H1 (cell line): ENCODE measurements around the gene MAPRE2. TPM values are rescaled to one million over a fixed set of nuclear protein-coding genes. Genes with fewer than 3 reads are reported as not detected.

Experiments used
- EZH2 ChIP-seq: fragments of 200-600 bp; sonication (generic); IDR thresholded peaks from 2 replicates; pipeline ENCODE4 v1.7.1; 2012; ENCODE audit warnings: low read depth, mild to moderate bottlenecking, moderate library complexity, low read length, inconsistent platforms; ENCODE audit not compliant: severe bottlenecking
- TAF7 ChIP-seq: optimal IDR thresholded peaks from 2 replicates; pipeline ENCODE3; 2011; ENCODE audit warnings: low read depth, mild to moderate bottlenecking, inconsistent platforms, low read length, moderate library complexity, borderline replicate concordance
- polyA plus RNA-seq, 7 experiments: library from polyadenylated mRNA; depleted of rRNA in 3 of 7; stranded (reverse) in 5 of 7; unstranded in 2 of 7; fragments of >200 nt in 5 of 7; fragments of 200-250 nt in 2 of 7; gene quantifications; 1 replicate in 5 of 7; 2 replicates in 1 of 7; 4 replicates in 1 of 7; pipeline versions ENCODE4 v1.2.1 to v1.2.3, GENCODE V29; 2011 to 2013; ENCODE audit warnings: missing spikeins in 2 of 7, mixed read lengths in 2 of 7
- total RNA-seq: library from RNA; stranded (reverse); fragmentation: NEBNext Ultra II Directional; extraction: Animal tissue kit (Norgen Biotek cat#: 25700); gene quantifications from 2 replicates; pipeline ENCODE4 v1.2.1, GENCODE V29; 2021
- TF ChIP-seq, protein P1 (sequence below): fragments of 300-600 bp; sonication (generic); IDR thresholded peaks from 2 replicates; pipeline ENCODE4 v1.7.1; 2012; ENCODE audit warnings: low read length, moderate library complexity, mild to moderate bottlenecking, inconsistent platforms; ENCODE audit not compliant: insufficient replicate concordance

The MAPRE2 gene
- total and polyA plus RNA-seq, 2 of the 8 experiments (the other 6 are each of a cell fraction or from before 2014, with no cell fraction given): 32.6 to 33.1 TPM

- TF ChIP-seq, protein P1, sequence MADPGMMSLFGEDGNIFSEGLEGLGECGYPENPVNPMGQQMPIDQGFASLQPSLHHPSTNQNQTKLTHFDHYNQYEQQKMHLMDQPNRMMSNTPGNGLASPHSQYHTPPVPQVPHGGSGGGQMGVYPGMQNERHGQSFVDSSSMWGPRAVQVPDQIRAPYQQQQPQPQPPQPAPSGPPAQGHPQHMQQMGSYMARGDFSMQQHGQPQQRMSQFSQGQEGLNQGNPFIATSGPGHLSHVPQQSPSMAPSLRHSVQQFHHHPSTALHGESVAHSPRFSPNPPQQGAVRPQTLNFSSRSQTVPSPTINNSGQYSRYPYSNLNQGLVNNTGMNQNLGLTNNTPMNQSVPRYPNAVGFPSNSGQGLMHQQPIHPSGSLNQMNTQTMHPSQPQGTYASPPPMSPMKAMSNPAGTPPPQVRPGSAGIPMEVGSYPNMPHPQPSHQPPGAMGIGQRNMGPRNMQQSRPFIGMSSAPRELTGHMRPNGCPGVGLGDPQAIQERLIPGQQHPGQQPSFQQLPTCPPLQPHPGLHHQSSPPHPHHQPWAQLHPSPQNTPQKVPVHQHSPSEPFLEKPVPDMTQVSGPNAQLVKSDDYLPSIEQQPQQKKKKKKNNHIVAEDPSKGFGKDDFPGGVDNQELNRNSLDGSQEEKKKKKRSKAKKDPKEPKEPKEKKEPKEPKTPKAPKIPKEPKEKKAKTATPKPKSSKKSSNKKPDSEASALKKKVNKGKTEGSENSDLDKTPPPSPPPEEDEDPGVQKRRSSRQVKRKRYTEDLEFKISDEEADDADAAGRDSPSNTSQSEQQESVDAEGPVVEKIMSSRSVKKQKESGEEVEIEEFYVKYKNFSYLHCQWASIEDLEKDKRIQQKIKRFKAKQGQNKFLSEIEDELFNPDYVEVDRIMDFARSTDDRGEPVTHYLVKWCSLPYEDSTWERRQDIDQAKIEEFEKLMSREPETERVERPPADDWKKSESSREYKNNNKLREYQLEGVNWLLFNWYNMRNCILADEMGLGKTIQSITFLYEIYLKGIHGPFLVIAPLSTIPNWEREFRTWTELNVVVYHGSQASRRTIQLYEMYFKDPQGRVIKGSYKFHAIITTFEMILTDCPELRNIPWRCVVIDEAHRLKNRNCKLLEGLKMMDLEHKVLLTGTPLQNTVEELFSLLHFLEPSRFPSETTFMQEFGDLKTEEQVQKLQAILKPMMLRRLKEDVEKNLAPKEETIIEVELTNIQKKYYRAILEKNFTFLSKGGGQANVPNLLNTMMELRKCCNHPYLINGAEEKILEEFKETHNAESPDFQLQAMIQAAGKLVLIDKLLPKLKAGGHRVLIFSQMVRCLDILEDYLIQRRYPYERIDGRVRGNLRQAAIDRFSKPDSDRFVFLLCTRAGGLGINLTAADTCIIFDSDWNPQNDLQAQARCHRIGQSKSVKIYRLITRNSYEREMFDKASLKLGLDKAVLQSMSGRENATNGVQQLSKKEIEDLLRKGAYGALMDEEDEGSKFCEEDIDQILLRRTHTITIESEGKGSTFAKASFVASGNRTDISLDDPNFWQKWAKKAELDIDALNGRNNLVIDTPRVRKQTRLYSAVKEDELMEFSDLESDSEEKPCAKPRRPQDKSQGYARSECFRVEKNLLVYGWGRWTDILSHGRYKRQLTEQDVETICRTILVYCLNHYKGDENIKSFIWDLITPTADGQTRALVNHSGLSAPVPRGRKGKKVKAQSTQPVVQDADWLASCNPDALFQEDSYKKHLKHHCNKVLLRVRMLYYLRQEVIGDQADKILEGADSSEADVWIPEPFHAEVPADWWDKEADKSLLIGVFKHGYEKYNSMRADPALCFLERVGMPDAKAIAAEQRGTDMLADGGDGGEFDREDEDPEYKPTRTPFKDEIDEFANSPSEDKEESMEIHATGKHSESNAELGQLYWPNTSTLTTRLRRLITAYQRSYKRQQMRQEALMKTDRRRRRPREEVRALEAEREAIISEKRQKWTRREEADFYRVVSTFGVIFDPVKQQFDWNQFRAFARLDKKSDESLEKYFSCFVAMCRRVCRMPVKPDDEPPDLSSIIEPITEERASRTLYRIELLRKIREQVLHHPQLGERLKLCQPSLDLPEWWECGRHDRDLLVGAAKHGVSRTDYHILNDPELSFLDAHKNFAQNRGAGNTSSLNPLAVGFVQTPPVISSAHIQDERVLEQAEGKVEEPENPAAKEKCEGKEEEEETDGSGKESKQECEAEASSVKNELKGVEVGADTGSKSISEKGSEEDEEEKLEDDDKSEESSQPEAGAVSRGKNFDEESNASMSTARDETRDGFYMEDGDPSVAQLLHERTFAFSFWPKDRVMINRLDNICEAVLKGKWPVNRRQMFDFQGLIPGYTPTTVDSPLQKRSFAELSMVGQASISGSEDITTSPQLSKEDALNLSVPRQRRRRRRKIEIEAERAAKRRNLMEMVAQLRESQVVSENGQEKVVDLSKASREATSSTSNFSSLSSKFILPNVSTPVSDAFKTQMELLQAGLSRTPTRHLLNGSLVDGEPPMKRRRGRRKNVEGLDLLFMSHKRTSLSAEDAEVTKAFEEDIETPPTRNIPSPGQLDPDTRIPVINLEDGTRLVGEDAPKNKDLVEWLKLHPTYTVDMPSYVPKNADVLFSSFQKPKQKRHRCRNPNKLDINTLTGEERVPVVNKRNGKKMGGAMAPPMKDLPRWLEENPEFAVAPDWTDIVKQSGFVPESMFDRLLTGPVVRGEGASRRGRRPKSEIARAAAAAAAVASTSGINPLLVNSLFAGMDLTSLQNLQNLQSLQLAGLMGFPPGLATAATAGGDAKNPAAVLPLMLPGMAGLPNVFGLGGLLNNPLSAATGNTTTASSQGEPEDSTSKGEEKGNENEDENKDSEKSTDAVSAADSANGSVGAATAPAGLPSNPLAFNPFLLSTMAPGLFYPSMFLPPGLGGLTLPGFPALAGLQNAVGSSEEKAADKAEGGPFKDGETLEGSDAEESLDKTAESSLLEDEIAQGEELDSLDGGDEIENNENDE: no peak
- TF ChIP-seq TAF7 (no peak), EZH2 (no peak)
Observed at GRCh38 chr18:35067454-35067853, 26.2 kb downstream of the MAPRE2 start (continued).
